ENCODE measurements around the gene PLA2G3.

- TF ChIP-seq POU2F2 (IDR thresholded peaks at IDR 0.05; ENCODE audit: low read depth, low read length) (no peak), SPI1 (IDR thresholded peaks at IDR 0.05; ENCODE audit: low read depth, low read length) (no peak), POLR2A (IDR thresholded peaks at IDR 0.05; ENCODE audit: low read depth, low read length) (no peak), POLR2AphosphoS5 (IDR thresholded peaks at IDR 0.05; ENCODE audit: low read depth, low read length) (no peak)
These were observed 3.6 kb downstream of the PLA2G3 start for GRCh38 chr22:31136711-31137110.
